Camera-type eye (tissue), 1 donor: ENCODE data around the gene CFL2. TPM values are rescaled to one million over a fixed set of nuclear protein-coding genes. Genes with fewer than 3 reads are reported as not detected.

Experiments used
- total RNA-seq: library from RNA; depleted of rRNA; stranded (reverse); fragments of >200 nt; gene quantifications from one replicate; pipeline ENCODE4 v1.2.3, GENCODE V29; 2014

Gene CFL2
- total RNA-seq, result 141 TPM

DNA sequence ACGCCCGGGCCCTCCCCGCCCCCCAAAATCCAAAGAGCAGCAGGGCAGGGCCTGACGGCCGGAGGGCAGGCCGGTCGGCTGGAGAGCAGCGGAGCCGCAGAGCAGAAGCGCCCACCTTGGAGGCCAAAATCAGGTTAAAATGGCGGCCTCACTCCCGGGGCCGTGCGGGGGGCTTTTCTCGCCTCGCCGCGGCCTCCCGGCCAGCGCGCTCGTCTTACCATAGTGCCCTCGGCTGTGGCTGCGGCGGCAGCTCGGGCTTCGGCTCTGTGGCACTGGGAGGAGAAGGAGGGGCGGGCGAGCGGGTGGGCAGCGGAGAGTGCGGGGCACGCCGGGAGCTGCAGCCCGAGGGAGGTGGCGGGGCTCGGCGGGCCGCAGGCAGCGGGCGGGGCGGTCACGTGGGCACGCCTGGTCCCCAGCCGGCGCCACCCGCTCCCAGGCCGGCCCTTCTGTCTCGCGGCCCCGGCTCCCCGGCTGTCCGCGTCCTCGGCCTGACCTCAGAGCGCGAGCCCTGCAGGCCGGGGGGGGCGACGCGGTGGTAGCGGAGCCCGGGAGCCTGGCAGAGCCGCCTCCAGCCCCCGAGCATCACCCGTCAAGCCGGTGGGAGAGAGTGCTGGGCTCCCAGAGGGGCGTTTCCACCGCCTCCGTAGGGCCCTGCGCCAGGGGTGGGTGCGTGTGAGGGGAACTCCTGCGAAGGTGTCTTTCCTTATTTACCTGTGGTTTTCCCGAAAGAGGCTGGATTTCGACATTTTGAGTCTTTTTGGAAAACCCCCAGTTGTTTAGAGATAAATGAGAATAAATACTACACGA lies at the start of gene CFL2:
TSS of gene CFL2 (minus strand) at position 274 of the 807 bp plus-strand sequence. CDS start at position 221, 53 bp downstream.

Other genes with a start within 250 kb of the CFL2 start
- gene EAPP, start 174.9 kb downstream of the CFL2 start, total RNA-seq, result 91.2 TPM
- gene SNX6, start 84.4 kb downstream of the CFL2 start, total RNA-seq, result 260 TPM
- gene BAZ1A, start 160.8 kb upstream of the CFL2 start, total RNA-seq, result 31.1 TPM